Measurements from ENCODE around the gene PRPS1.
"Not testable (repeated sequence)": the region's sequence is repeated elsewhere in the genome, so short reads cannot be mapped to it uniquely, and the experiment has no call there.

Gene PRPS1

GRCh38 chrX:107630031-107630689, 1.9 kb downstream of the PRPS1 start:
- no peak for DNase-seq

DNA sequence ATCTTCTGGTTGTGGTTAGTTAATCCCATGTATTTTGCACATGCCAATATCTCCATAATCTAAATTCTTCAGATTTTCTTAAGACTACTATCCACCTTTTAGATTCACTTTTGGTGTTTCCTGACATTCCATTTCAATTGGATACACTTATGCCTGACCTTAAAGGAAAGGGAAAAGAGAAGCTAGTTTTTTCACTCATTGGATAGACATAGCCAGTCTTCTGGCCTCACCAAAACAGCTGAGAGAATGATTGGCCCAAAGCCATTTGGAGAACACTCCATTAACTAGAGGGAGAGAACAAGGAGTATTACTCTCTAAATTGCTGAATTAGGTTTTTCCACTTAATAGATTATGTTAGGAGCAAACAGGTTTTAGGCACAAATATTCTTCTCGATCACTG, 4.0 kb downstream of the PRPS1 start:
- peak; percentile 64 for DNase-seq

GRCh38 chrX:107646735-107647134, 18.4 kb downstream of the PRPS1 start:
- no peak for DNase-seq

DNA sequence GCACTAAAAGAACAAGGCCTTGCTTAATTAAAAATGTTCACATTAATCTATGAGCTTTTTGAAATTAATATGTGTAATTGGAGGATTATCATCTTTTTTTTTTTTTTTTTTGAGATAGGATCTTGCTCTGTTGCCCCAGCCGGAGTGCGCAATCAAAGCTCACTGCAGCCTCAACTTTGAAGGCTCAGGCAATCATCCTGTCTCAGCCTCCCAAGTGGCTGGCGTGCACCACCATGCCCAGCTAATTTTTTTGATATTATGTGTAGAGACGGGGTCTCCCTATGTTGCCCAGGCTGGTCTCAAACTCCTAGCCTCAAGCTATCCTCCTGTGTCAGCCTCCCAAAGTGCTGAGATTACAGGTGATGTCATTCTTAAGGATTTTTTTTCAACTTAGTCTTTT, 20.0 kb downstream of the PRPS1 start:
- no peak for DNase-seq

DNA sequence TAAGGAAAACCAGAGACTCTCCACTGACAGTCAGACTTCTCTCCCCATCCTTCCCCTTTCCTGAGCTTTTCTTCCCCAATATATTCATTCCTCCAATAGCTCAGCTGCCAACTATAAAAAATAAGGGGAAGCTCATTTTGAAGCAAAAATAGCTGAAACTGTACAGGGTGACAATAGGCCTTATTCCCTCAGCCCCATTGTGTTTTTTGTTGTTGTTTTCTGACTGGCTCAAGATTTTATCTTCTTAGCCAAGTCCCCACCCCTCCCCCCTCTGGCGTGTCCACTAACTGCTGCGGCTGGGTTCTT, 26.2 kb downstream of the PRPS1 start:
- no peak for DNase-seq

DNA sequence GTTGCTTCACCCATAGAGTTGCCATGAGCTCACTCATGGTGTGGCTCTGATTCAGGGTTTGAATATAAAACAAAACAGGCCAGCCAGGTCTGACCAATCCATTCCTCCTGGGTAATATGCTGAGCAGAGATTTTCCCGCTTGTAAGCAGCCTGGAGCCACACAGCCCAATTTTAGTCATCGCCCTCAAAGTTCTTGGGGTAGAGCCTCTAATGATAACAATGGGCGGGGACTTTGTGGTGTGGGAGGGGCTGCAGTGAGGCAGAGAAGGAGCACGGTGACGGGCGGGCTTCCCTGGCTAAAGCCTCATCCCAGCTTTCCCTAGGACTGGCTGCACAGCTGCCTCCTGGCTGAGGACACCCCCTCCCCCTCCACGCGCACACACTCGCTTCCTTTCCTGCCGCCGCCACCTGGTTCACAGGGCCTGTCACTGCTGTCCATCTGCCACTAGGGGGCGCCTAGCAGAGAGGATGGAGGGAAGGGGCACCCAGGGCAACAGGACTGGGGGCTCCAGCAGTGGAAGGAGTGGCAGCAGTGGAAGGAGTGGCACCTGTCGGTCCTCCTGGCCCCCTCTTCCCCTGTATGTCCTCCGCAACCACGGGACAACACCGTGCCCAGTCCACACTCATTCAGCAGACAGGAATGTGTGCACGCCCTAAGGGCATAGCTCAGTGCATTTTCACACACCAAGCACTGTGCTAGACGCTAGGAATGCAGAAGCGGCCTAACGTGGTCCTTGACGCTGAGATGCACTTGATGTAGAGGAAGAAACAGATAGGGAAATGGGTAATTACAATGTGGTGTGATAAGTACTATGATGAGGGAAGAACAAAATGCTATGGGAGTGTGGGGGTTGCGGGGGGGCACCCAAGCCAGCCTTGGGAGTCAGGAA, 26.8 kb downstream of the PRPS1 start:
- peak; percentile 79 for DNase-seq

- no peak for DNase-seq
Measured at GRCh38 chrX:107656978-107657377, 28.7 kb downstream of the PRPS1 start.

- DNase-seq, result no peak
Measured at GRCh38 chrX:107658660-107659059, 30.4 kb downstream of the PRPS1 start.

DNA sequence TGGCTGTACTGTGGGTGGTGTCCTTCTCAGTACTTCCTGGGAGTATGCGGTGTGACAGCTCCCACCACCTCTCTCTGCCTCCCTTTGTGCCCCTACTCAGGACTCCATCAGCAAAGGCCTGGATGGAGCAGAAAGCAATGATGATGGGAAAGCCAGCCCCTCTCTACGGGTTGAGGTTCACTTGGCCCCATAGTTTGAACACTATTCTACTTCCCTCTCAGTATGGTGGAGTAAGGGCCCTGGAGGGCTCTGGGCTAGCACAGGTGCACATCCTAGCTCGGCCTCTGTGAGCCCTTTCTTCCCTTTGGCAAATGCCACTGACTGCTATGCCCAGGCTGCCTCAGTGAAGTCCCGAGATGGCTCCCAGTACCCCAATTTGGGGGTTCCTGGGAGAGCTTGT, 31.0 kb downstream of the PRPS1 start:
- DNase-seq, result no peak

GRCh38 chrX:107659768-107660167, 31.5 kb downstream of the PRPS1 start:
- peak; percentile 61 for DNase-seq

DNA sequence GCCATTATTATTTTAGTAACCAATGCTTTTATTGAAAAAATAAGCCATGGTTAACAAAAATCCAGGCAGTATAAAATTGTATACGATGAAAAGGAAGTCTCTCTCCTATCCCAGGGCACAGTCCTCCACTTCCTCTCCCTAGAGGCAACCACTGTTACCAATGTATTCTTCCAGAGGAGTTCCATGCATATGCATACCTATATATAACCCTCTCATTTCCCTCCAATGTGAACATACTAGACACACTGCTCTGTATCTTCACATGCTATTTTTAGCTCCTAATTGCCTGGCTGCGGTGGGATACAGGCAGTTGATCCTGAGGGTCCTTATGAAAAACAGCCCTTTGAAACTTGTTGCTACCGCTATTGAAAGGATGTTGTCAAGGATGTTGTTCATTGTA, 33.8 kb downstream of the PRPS1 start:
- no peak for DNase-seq

- no peak for DNase-seq
Measured at GRCh38 chrX:107662824-107663223, 34.5 kb downstream of the PRPS1 start.

DNA sequence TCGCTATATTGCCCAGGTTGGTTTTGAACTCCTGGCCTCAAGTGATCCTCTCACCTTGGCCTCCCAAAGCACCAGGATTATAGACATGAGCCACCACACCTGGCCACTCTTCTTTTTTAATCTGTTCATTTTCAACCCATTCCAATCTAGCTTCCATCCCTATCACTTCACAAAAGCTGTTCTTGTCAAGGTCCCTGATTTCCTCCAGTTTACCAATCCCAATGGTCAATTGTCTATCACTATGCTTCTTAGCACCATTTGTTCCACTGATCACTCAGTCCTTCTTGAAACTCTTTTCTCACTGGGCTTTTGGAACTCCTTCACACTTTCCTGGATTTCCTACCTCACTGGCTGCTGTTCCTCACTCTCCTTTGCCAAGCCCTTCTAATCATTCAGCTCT, 38.6 kb downstream of the PRPS1 start:
- no peak for DNase-seq

DNA sequence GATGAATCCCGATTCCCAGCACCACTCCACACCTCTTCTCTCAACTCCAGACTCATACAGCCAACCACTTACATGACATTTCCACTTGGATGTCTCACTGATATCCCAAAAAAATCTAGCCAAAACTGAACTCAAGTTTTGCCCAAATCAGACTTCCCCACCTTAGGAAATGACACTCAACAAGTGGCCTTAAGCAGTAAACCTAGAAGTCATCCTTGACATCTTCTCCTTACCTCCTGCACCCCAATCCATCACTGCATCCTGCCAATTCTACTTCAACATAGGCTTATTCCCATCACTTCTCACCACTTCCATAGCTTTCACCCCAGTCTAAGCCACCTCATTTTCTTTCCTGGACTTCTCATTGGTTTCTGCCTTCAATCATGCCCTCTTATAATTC, 39.1 kb downstream of the PRPS1 start:
- DNase-seq, result no peak

DNA sequence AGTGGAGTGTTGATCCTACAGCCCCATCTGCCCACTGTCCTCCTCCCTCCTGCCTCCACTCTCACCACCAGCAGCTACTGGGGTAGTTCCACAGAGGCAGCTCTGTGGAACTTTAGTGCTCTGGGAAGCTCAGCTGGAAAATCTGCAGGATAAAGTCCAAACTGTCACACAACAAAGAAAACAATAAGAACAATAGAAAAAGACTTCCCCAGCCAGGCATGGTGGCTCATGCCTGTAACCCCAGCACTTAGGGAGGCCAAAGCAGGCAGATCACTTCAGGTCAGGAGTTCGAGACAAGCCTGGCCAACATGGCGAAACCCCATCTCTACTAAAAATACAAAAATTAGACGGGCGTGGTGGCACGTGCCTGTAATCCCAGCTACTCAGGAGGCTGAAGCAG, 40.4 kb downstream of the PRPS1 start:
- DNase-seq, result not testable (repeated sequence)

DNA sequence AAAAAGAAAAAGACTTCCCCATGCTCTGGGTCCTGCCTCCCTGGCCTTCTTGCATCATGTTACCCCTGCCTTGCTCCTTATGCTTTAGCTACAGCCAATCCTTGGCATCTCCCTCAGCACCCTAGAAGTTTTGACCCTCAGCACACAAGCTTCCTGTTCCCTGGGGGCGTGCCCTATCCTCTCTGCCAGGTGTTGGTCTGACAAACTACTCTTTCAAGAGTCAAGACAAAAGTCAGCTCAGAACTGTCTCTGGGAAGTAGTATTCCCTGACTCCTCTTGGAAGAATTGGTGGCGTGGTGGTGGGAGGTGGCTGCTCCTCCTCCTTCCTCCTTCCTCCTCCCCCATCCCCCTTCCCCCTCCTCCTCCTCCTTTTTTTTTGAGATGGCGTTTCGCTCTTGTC, 41.0 kb downstream of the PRPS1 start:
- DNase-seq, result no peak

GRCh38 chrX:107669885-107670628, 41.7 kb downstream of the PRPS1 start:
- no peak for DNase-seq

DNA sequence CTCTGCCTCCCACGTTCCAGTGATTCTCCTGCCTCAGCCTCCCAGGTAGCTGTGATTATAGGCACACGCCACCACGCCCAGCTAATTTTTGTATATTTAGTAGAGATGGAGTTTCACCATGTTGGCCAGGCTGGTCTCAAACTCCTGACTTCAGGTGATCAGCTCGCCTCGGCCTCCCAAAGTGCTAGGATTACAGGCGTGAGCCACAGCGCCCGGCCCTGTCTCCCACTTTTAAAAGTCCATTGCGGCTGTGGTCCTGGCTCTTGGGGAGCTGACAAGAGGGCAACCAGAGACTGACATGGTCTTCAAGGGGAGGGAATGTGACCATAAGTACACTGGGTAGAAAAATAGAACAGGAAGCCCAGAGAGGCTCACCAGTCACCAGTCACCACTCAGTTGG, 42.9 kb downstream of the PRPS1 start:
- not testable (repeated sequence) for DNase-seq

GRCh38 chrX:107672955-107673378, 44.7 kb downstream of the PRPS1 start:
- peak; percentile 67 for DNase-seq

GRCh38 chrX:107673431-107673830, 45.1 kb downstream of the PRPS1 start:
- no peak for DNase-seq

DNA sequence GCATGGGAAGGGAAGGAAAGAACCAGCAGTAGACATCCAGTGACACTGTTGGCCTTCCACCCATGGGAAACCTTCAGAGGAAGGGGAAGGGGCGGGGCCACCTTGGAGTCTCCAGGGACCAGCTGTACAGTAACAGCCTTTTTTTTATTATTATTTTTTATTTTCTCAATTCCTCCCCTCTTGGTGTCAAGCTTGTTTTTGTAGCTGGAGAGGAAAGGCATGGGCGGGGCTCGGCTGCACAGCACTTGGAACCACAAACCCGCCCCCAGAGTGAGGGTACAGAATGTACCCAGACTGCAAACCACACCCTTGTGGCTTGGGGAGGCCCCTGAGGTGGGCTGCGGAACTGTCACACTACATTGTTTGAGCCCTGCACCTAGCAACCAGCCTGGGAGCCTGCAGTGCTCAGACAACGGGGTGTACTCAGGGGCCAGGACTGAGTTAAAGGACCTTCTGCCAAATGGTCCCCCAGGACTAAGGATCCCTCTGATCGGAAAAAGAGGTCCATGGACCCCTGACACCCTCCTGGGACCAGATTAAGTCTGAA, 45.7 kb downstream of the PRPS1 start:
- DNase-seq, result peak; percentile 31

- DNase-seq, result peak; percentile 39
Measured at GRCh38 chrX:107674480-107675364, 46.4 kb downstream of the PRPS1 start.

All from fibroblast of skin of scalp (primary cell).